CD4-positive, alpha-beta memory T cell (primary cell): ENCODE data around the gene CYGB. TPM values are rescaled to one million over a fixed set of nuclear protein-coding genes. Genes with fewer than 3 reads are reported as not detected.
"Not testable (repeated sequence)": the region's sequence is repeated elsewhere in the genome, so short reads cannot be mapped to it uniquely, and the experiment has no call there.

Source experiments
- CTCF ChIA-PET: fragments of 350-600 bp; sonication (Branson Sonifier 250); formaldehyde crosslinking; loops from one replicate; lab custom pipeline; 2021; ENCODE audit warnings: inconsistent platforms; ENCODE audit not compliant: partially characterized antibody; lab: Charles Lee
- POLR2A ChIA-PET: fragments of 350-600 bp; sonication (Branson Sonifier 250); formaldehyde crosslinking; loops from one replicate; lab custom pipeline; 2021; ENCODE audit not compliant: partially characterized antibody; lab: Charles Lee
- DNase-seq, 5 donors: peaks; one replicate each; pipeline versions ENCODE4 v3.0.0 to v3.0.0-alpha.2; 2020 to 2022; ENCODE audit warnings: mixed read lengths in 1 of 5
- H3K27ac ChIP-seq: one replicate; pipeline ENCODE4 v1.7.0; 2013; ENCODE audit warnings: low read depth, low read length
- H3K27me3 ChIP-seq: 2 replicates; pipeline ENCODE4 v1.7.0; 2013; ENCODE audit warnings: mild to moderate bottlenecking, low read length, moderate library complexity; ENCODE audit not compliant: insufficient read depth
- H3K36me3 ChIP-seq: 2 replicates; pipeline ENCODE4 v1.7.0; 2013; ENCODE audit warnings: mild to moderate bottlenecking, low read length, moderate library complexity; ENCODE audit not compliant: insufficient read depth
- H3K4me1 ChIP-seq: 2 replicates; pipeline ENCODE4 v1.7.0; 2013; ENCODE audit warnings: mild to moderate bottlenecking, low read length, moderate library complexity; ENCODE audit not compliant: insufficient read depth
- H3K4me3 ChIP-seq, 2 donors: one replicate each; pipeline ENCODE4 v1.7.0; 2013; ENCODE audit warnings: low read length in 2 of 2, mild to moderate bottlenecking in 1 of 2
- H3K9me3 ChIP-seq, 2 donors: one replicate each; pipeline ENCODE4 v1.7.0; 2013; ENCODE audit warnings: low read length in 2 of 2, control low read depth in 1 of 2; ENCODE audit not compliant: control insufficient read depth in 1 of 2
- H3K27ac Mint-ChIP-seq, 7 donors: one replicate each; pipeline ENCODE4 v1.8.0; 2020 to 2021; ENCODE audit warnings: mixed read lengths in 7 of 7, mild to moderate bottlenecking in 6 of 7, inconsistent platforms in 3 of 7, moderate library complexity in 3 of 7
- H3K27me3 Mint-ChIP-seq, 2 donors: one replicate each; pipeline ENCODE4 v1.8.0; 2020 to 2021; ENCODE audit warnings: mixed read lengths in 2 of 2
- H3K36me3 Mint-ChIP-seq, 2 donors: one replicate each; pipeline ENCODE4 v1.8.0; 2020 to 2021; ENCODE audit warnings: mixed read lengths in 2 of 2, inconsistent platforms in 1 of 2, mild to moderate bottlenecking in 1 of 2
- H3K4me1 Mint-ChIP-seq, 4 donors: one replicate each; pipeline ENCODE4 v1.8.0; 2020 to 2021; ENCODE audit warnings: mixed read lengths in 4 of 4, mild to moderate bottlenecking in 1 of 4
- H3K4me3 Mint-ChIP-seq, 8 donors: one replicate each; pipeline ENCODE4 v1.8.0; 2020 to 2021; ENCODE audit warnings: mixed read lengths in 8 of 8, mild to moderate bottlenecking in 7 of 8, moderate library complexity in 6 of 8, inconsistent platforms in 3 of 8
- H3K9me3 Mint-ChIP-seq, 8 donors: one replicate each; pipeline ENCODE4 v1.8.0; 2020 to 2021; ENCODE audit warnings: mixed read lengths in 8 of 8, mild to moderate bottlenecking in 5 of 8, inconsistent platforms in 3 of 8, moderate library complexity in 1 of 8
- intact Hi-C: fragments of 100-400 bp; cut with micrococcal nuclease; formaldehyde crosslinking; loops from one replicate; pipeline ENCODE4 v1.15.1; 2023
- polyA plus RNA-seq, 2 donors: library from polyadenylated mRNA; unstranded; fragments of 300-500 nt; fragmentation: Illumina TruSeq; gene quantifications; one replicate each; pipeline ENCODE4 v1.2.3, GENCODE V29; 2021
- total RNA-seq, 2 experiments: library from RNA; stranded (reverse); gene quantifications; one replicate each; pipeline ENCODE4 v1.2.3, GENCODE V29; 2021

CYGB gene
- total and polyA plus RNA-seq, 4 experiments from 2014 or later: not detected

GRCh38 chr17:76517638-76518038 lies 19.9 kb downstream of the CYGB start:
- Mint-ChIP-seq H3K9me3 (no peaks in the 10 kb centered on the region), H3K4me1 (peaks cover 24 to 68% (median 41%) of the 10 kb centered on the region in 4 donors), H3K27ac (peak overlapping the region; percentile 75 to 96 (median 90)), H3K36me3 (no peaks in the 10 kb centered on the region), H3K4me3 (peak overlapping the region in 4 of 8 donors; percentile 5 to 52 (median 24)), H3K27me3 (no peaks in the 10 kb centered on the region)
- H3K9me3 ChIP-seq: no peaks in the 10 kb centered on the region
- ChIA-PET POLR2A (interaction anchor here (0.7 to 2.2 kb wide), 6 partner anchors 11 to 141 kb away, joined by 3 to 10 read pairs (median 4); no protein-coding TSS in a partner anchor), CTCF (interaction anchor here (1.2 to 10.8 kb wide), 5 partner anchors 10 to 106 kb away, joined by 5 to 126 read pairs (median 11); no protein-coding TSS in a partner anchor)
- intact Hi-C loops: loop anchor here (5.0 kb wide), 1 partner anchor 210 kb away; the partner anchor contains the start of genes JMJD6 and METTL23
- no peak for DNase-seq
- peaks cover 62% of the 10 kb centered on the region for H3K4me1 ChIP-seq
- no peak overlapping the region for H3K4me3 ChIP-seq
- peak overlapping the region; percentile 40 for H3K27ac ChIP-seq
- no peaks in the 10 kb centered on the region for H3K36me3 ChIP-seq
- H3K27me3 ChIP-seq: no peaks in the 10 kb centered on the region

- peak overlapping the region; percentile 69 to 86 (median 80) for H3K4me3 Mint-ChIP-seq
- CTCF ChIA-PET: interaction anchor here (0.7 to 3.5 kb wide), 12 partner anchors 8 to 394 kb away, joined by 3 to 14 read pairs (median 4); partner anchors contain the start of genes AANAT and ST6GALNAC2
- peak; percentile 91 to 95 (median 94) for DNase-seq
- Histone ChIP-seq H3K27ac (peak overlapping the region; percentile 76), H3K4me1 (peaks cover 82% of the 10 kb centered on the region), H3K27me3 (no peaks in the 10 kb centered on the region), H3K9me3 (no peaks in the 10 kb centered on the region), H3K36me3 (no peaks in the 10 kb centered on the region), H3K4me3 (peak overlapping the region; percentile 20 to 25)
- H3K27me3 Mint-ChIP-seq: no peaks in the 10 kb centered on the region
- peaks cover 31 to 85% (median 51%) of the 10 kb centered on the region in 4 donors for H3K4me1 Mint-ChIP-seq
- no peaks in the 10 kb centered on the region for H3K36me3 Mint-ChIP-seq
- H3K27ac Mint-ChIP-seq: peak overlapping the region; percentile 94 to 100 (median 99)
- intact Hi-C loops: loop anchor here (1.0 to 5.0 kb wide), 5 partner anchors 9 to 212 kb away; partner anchors contain the start of genes JMJD6, METTL23, RHBDF2 and UBE2O
- POLR2A ChIA-PET: interaction anchor here (0.7 to 6.9 kb wide), 21 partner anchors 9 to 613 kb away, joined by 3 to 68 read pairs (median 5); partner anchors contain the start of genes JMJD6, METTL23, RHBDF2 and ST6GALNAC1
- no peaks in the 10 kb centered on the region for H3K9me3 Mint-ChIP-seq
These were observed 22.1 kb downstream of the CYGB start for GRCh38 chr17:76515274-76515949.

- H3K4me3 ChIP-seq, H3K27me3 Mint-ChIP-seq, H3K9me3 ChIP-seq, H3K36me3 ChIP-seq, H3K27me3 ChIP-seq, H3K9me3 Mint-ChIP-seq, H3K36me3 Mint-ChIP-seq: not testable (repeated sequence)
- Histone ChIP-seq H3K27ac (peak overlapping the region; percentile 76), H3K4me1 (peaks cover 82% of the 10 kb centered on the region)
- Mint-ChIP-seq H3K27ac (peak overlapping the region; percentile 94 to 100 (median 99)), H3K4me1 (peaks cover 31 to 75% (median 51%) of the 10 kb centered on the region in 4 donors), H3K4me3 (peak overlapping the region in 7 of 8 donors; percentile 20 to 86 (median 31))
- peak in 1 of 5 donors; percentile 39 for DNase-seq
- CTCF ChIA-PET: interaction anchor here (1.0 to 3.5 kb wide), 10 partner anchors 9 to 167 kb away, joined by 3 to 14 read pairs (median 6); partner anchors contain the start of genes AANAT and ST6GALNAC2
- intact Hi-C loops: loop anchor here (2.0 kb wide), 1 partner anchor 62 kb away; the partner anchor contains the start of gene UBE2O
- POLR2A ChIA-PET: interaction anchor here (0.8 to 6.9 kb wide), 12 partner anchors 7 to 734 kb away, joined by 3 to 68 read pairs (median 6); partner anchors contain the start of genes JMJD6, METTL23, RHBDF2 and UBE2O
These were observed 23.2 kb downstream of the CYGB start for GRCh38 chr17:76514355-76514754.

- Mint-ChIP-seq H3K9me3 (no peaks in the 10 kb centered on the region), H3K4me3 (peak overlapping the region in 7 of 8 donors; percentile 5 to 70 (median 52)), H3K36me3 (no peaks in the 10 kb centered on the region), H3K27ac (peak overlapping the region; percentile 87 to 98 (median 94)), H3K27me3 (no peaks in the 10 kb centered on the region), H3K4me1 (peaks cover 28 to 67% (median 47%) of the 10 kb centered on the region in 4 donors)
- intact Hi-C loops: no loop called here
- H3K36me3 ChIP-seq: no peaks in the 10 kb centered on the region
- ChIA-PET CTCF (interaction anchor here (2.6 to 3.5 kb wide), 3 partner anchors 9 to 111 kb away, joined by 8 to 19 read pairs (median 14); partner anchors contain the start of gene AANAT), POLR2A (interaction anchor here (0.6 to 6.9 kb wide), 5 partner anchors 12 to 60 kb away, joined by 4 to 68 read pairs (median 13); partner anchors contain the start of genes RHBDF2 and UBE2O)
- peak in 1 of 5 donors; percentile 5 for DNase-seq
- H3K4me1 ChIP-seq: peaks cover 74% of the 10 kb centered on the region
- no peak overlapping the region for H3K27ac ChIP-seq
- no peak overlapping the region for H3K4me3 ChIP-seq
- H3K27me3 ChIP-seq: no peaks in the 10 kb centered on the region
- H3K9me3 ChIP-seq: no peaks in the 10 kb centered on the region
These were observed 24.2 kb downstream of the CYGB start for GRCh38 chr17:76513306-76513692.

GRCh38 chr17:76512366-76513305 lies 24.9 kb downstream of the CYGB start:
- H3K9me3 ChIP-seq: no peaks in the 10 kb centered on the region
- H3K27ac Mint-ChIP-seq: peak overlapping the region; percentile 35 to 98 (median 94)
- no peak overlapping the region for H3K27ac ChIP-seq
- H3K4me3 ChIP-seq: no peak overlapping the region
- peaks cover 68% of the 10 kb centered on the region for H3K4me1 ChIP-seq
- ChIA-PET CTCF (interaction anchor here (1.0 to 3.5 kb wide), 6 partner anchors 10 to 169 kb away, joined by 4 to 19 read pairs (median 9); partner anchors contain the start of gene AANAT), POLR2A (interaction anchor here (0.7 to 6.9 kb wide), 6 partner anchors 11 to 60 kb away, joined by 3 to 68 read pairs (median 10); partner anchors contain the start of genes AANAT, RHBDF2 and UBE2O)
- DNase-seq: peak in 1 of 5 donors; percentile 25
- H3K27me3 ChIP-seq: no peaks in the 10 kb centered on the region
- H3K9me3 Mint-ChIP-seq: no peaks in the 10 kb centered on the region
- H3K4me3 Mint-ChIP-seq: peak overlapping the region in 5 of 8 donors; percentile 45 to 70 (median 62)
- no peaks in the 10 kb centered on the region for H3K36me3 ChIP-seq
- peaks cover 22 to 61% (median 44%) of the 10 kb centered on the region in 4 donors for H3K4me1 Mint-ChIP-seq
- H3K36me3 Mint-ChIP-seq: no peaks in the 10 kb centered on the region
- no peaks in the 10 kb centered on the region for H3K27me3 Mint-ChIP-seq
- intact Hi-C loops: no loop called here

- Histone ChIP-seq H3K4me3 (no peak overlapping the region), H3K27ac (no peak overlapping the region), H3K4me1 (peaks cover 61% of the 10 kb centered on the region), H3K27me3 (no peaks in the 10 kb centered on the region), H3K36me3 (no peaks in the 10 kb centered on the region), H3K9me3 (no peaks in the 10 kb centered on the region)
- Mint-ChIP-seq H3K27ac (peak overlapping the region in 6 of 7 donors; percentile 36 to 93 (median 82)), H3K4me3 (peak overlapping the region in 2 of 8 donors; percentile 30), H3K36me3 (no peaks in the 10 kb centered on the region), H3K9me3 (no peaks in the 10 kb centered on the region), H3K27me3 (no peaks in the 10 kb centered on the region), H3K4me1 (peaks cover 22 to 63% (median 44%) of the 10 kb centered on the region in 4 donors)
- ChIA-PET POLR2A (interaction anchor here (1.0 to 6.9 kb wide), 3 partner anchors 10 to 46 kb away, joined by 3 to 68 read pairs (median 8); partner anchors contain the start of gene RHBDF2), CTCF (interaction anchor here (1.0 to 3.3 kb wide), 5 partner anchors 11 to 170 kb away, joined by 4 to 19 read pairs (median 5); partner anchors contain the start of gene AANAT)
- DNase-seq: peak in 3 of 5 donors; percentile 38 to 48 (median 43)
- intact Hi-C loops: no loop called here
These were observed 25.7 kb downstream of the CYGB start for GRCh38 chr17:76511668-76512365.
